ENCODE measurements around the gene C5orf34. TPM values are rescaled to one million over a fixed set of nuclear protein-coding genes. Genes with fewer than 3 reads are reported as not detected.
"Not testable (repeated sequence)": the region's sequence is repeated elsewhere in the genome, so short reads cannot be mapped to it uniquely, and the experiment has no call there.

C5orf34 gene
- polyA plus RNA-seq = 1 to 10 TPM; 1.2 to 1.5 TPM

- Histone ChIP-seq H3K27me3 (ENCODE audit: control insufficient read depth in 1 of 2, insufficient read depth in 2 of 2, low read length in 2 of 2) (no peaks in the 10 kb centered on the region), H3K36me3 (ENCODE audit: control insufficient read depth in 2 of 2, insufficient read depth in 2 of 2, low read length in 1 of 2) (no peaks in the 10 kb centered on the region), H3K4me1 (ENCODE audit: control insufficient read depth in 2 of 2, insufficient read depth in 2 of 2, low read length in 1 of 2) (no peaks in the 10 kb centered on the region), H3K4me3 (ENCODE audit: low read depth in 1 of 2, low read length in 2 of 2) (peak within 1 kb of the TSS; percentile 46 to 71), H3K9me3 (ENCODE audit: control insufficient read depth in 2 of 2, insufficient read depth in 1 of 2, low read depth in 1 of 2, low read length in 1 of 2) (no peaks in the 10 kb centered on the region), H3K27ac (ENCODE audit: low read depth in 2 of 2, low read length in 1 of 2) (peak within 1 kb of the TSS; percentile 91 to 92)
- WGBS, 2 donors = 0% methylated on average over 35 of the region's 35 CpGs
Measured at GRCh38 chr5:43514816-43515677, at the start of gene C5orf34. C5orf34 (minus strand) TSS chr5:43515148; CDS start chr5:43509339, 5,809 bp downstream.

- WGBS, 2 donors = 58 to 64% methylated on average over 5 of the region's 5 CpGs
Measured at GRCh38 chr5:43564289-43564850, 49.4 kb upstream of the C5orf34 start.

DNA sequence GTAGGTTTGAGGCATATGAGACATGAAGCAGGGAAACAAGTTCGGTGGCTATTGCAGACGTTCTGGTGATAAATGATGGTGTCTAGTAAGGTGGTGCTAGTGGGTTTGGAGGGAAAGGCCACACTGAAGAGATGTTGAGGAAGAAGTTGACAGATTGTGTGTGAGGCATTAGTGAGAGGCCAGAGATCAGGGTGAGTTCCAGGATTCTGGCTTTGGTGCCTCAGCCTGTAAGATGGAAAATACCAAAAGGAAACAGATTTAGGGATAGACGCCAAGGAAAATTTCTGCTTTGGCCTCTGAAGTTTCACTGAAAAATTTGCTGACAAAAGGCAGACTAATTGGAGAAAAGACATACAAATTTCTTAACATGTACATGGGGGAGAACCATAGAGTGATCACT, 48.4 kb upstream of the C5orf34 start:
- H3K27ac ChIP-seq (ENCODE audit: low read depth in 2 of 2, low read length in 1 of 2) = peak overlapping the region in 1 of 2 donors; percentile 47

More at GRCh38 chr5:43564289-43564850, 49.4 kb upstream of the C5orf34 start:
- Histone ChIP-seq H3K9me3 (ENCODE audit: control insufficient read depth in 2 of 2, insufficient read depth in 1 of 2, low read depth in 1 of 2, low read length in 1 of 2) (no peaks in the 10 kb centered on the region), H3K4me3 (ENCODE audit: low read depth in 1 of 2, low read length in 2 of 2) (no peak overlapping the region), H3K4me1 (ENCODE audit: control insufficient read depth in 2 of 2, insufficient read depth in 2 of 2, low read length in 1 of 2) (no peaks in the 10 kb centered on the region), H3K27me3 (ENCODE audit: control insufficient read depth in 1 of 2, insufficient read depth in 2 of 2, low read length in 2 of 2) (no peaks in the 10 kb centered on the region), H3K27ac (ENCODE audit: low read depth in 2 of 2, low read length in 1 of 2) (no peak overlapping the region), H3K36me3 (ENCODE audit: control insufficient read depth in 2 of 2, insufficient read depth in 2 of 2, low read length in 1 of 2) (no peaks in the 10 kb centered on the region)

GRCh38 chr5:43561356-43561755, 46.4 kb upstream of the C5orf34 start:
- no peak overlapping the region for H3K4me3 ChIP-seq (ENCODE audit: low read depth in 1 of 2, low read length in 2 of 2)
- H3K27me3 ChIP-seq (ENCODE audit: control insufficient read depth in 1 of 2, insufficient read depth in 2 of 2, low read length in 2 of 2) = no peaks in the 10 kb centered on the region
- no peak overlapping the region for H3K27ac ChIP-seq (ENCODE audit: low read depth in 2 of 2, low read length in 1 of 2)
- no peaks in the 10 kb centered on the region for H3K9me3 ChIP-seq (ENCODE audit: control insufficient read depth in 2 of 2, insufficient read depth in 1 of 2, low read depth in 1 of 2, low read length in 1 of 2)
- H3K36me3 ChIP-seq (ENCODE audit: control insufficient read depth in 2 of 2, insufficient read depth in 2 of 2, low read length in 1 of 2) = no peaks in the 10 kb centered on the region
- H3K4me1 ChIP-seq (ENCODE audit: control insufficient read depth in 2 of 2, insufficient read depth in 2 of 2, low read length in 1 of 2) = no peaks in the 10 kb centered on the region

More for the DNA sequence above, 48.4 kb upstream of the C5orf34 start:
- H3K27me3 ChIP-seq (ENCODE audit: control insufficient read depth in 1 of 2, insufficient read depth in 2 of 2, low read length in 2 of 2) = no peaks in the 10 kb centered on the region
- H3K4me1 ChIP-seq (ENCODE audit: control insufficient read depth in 2 of 2, insufficient read depth in 2 of 2, low read length in 1 of 2) = no peaks in the 10 kb centered on the region
- no peaks in the 10 kb centered on the region for H3K36me3 ChIP-seq (ENCODE audit: control insufficient read depth in 2 of 2, insufficient read depth in 2 of 2, low read length in 1 of 2)
- H3K9me3 ChIP-seq (ENCODE audit: control insufficient read depth in 2 of 2, insufficient read depth in 1 of 2, low read depth in 1 of 2, low read length in 1 of 2) = no peaks in the 10 kb centered on the region
- H3K4me3 ChIP-seq (ENCODE audit: low read depth in 1 of 2, low read length in 2 of 2) = no peak overlapping the region
- WGBS, 2 donors = 43 to 45% methylated on average over 3 of the region's 3 CpGs

GRCh38 chr5:43560128-43560527, 45.2 kb upstream of the C5orf34 start:
- Histone ChIP-seq H3K4me1 (ENCODE audit: control insufficient read depth in 2 of 2, insufficient read depth in 2 of 2, low read length in 1 of 2) (no peaks in the 10 kb centered on the region), H3K27me3 (ENCODE audit: control insufficient read depth in 1 of 2, insufficient read depth in 2 of 2, low read length in 2 of 2) (no peaks in the 10 kb centered on the region), H3K4me3 (ENCODE audit: low read depth in 1 of 2, low read length in 2 of 2) (no peak overlapping the region), H3K9me3 (ENCODE audit: control insufficient read depth in 2 of 2, insufficient read depth in 1 of 2, low read depth in 1 of 2, low read length in 1 of 2) (no peaks in the 10 kb centered on the region), H3K36me3 (ENCODE audit: control insufficient read depth in 2 of 2, insufficient read depth in 2 of 2, low read length in 1 of 2) (no peaks in the 10 kb centered on the region), H3K27ac (ENCODE audit: low read depth in 2 of 2, low read length in 1 of 2) (no peak overlapping the region)
- WGBS, 2 donors = 24 to 50% methylated on average over 2 of the region's 2 CpGs

DNA sequence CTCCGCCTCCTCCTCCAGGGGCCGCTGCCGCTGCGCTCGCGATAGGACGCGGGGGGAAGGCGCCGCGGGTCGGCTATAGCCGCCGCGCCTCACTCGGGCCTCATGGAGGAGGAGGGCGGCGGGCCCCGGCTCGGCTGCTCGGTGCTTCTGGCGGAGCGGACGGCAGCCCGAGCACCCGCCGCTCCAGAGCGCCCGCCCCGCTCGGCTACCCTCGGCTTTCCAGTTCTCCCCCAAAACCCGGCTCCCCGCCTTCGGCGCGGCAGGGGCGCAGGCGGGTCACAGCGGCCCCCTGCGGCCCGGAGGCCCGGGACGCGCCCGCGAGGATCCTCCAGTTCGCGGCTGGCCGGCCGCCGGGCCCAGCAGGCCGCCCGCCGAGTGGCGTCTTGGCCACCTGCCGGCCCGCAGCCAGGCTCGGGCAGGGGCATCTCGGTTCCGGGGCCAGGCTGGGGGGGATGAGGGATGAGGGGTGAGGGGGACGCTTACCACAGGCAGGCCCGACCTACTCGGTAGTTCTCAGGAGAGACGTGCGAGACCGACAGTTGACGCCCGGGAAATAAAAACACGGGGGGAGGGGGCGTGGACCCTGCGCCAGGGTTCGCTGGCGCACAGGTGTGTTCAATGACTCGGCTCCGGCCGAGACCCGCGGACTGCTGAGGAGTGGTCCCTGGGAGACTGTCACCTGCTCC, 42.1 kb upstream of the C5orf34 start, which contains the start of gene PAIP1:
Gene PAIP1 (minus strand): TSS at position 221 of the 686 bp plus-strand sequence. CDS start 231 bp downstream, outside the sequence.
- no peaks in the 10 kb centered on the region for H3K4me1 ChIP-seq (ENCODE audit: control insufficient read depth in 2 of 2, insufficient read depth in 2 of 2, low read length in 1 of 2)
- WGBS, 2 donors = 1% methylated on average over 65 to 79 of the region's 79 CpGs
- H3K36me3 ChIP-seq (ENCODE audit: control insufficient read depth in 2 of 2, insufficient read depth in 2 of 2, low read length in 1 of 2) = no peaks in the 10 kb centered on the region
- peak within 1 kb of the TSS; percentile 82 to 94 for H3K4me3 ChIP-seq (ENCODE audit: low read depth in 1 of 2, low read length in 2 of 2)
- no peaks in the 10 kb centered on the region for H3K9me3 ChIP-seq (ENCODE audit: control insufficient read depth in 2 of 2, insufficient read depth in 1 of 2, low read depth in 1 of 2, low read length in 1 of 2)
- H3K27me3 ChIP-seq (ENCODE audit: control insufficient read depth in 1 of 2, insufficient read depth in 2 of 2, low read length in 2 of 2) = no peaks in the 10 kb centered on the region
- H3K27ac ChIP-seq (ENCODE audit: low read depth in 2 of 2, low read length in 1 of 2) = peak within 1 kb of the TSS; percentile 96 to 99

DNA sequence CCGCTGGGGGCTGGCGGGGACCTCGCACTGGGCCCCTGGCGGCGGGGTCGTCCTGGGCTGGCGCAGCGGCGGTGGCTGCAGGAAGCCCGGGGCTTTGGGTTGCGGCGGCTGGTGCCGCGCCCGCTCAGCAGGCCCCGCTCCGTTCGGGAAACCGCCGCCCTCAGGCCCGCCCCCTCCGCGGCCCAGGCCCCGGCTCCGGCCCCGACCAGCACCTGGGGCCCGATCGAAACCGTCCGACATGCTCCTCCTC, 41.6 kb upstream of the C5orf34 start:
- 1 to 3% methylated on average over 9 to 30 of the region's 30 CpGs for WGBS, 2 donors
- Histone ChIP-seq H3K4me3 (ENCODE audit: low read depth in 1 of 2, low read length in 2 of 2) (peak overlapping the region; percentile 82 to 94), H3K27ac (ENCODE audit: low read depth in 2 of 2, low read length in 1 of 2) (peak overlapping the region; percentile 96 to 99)
- not testable (repeated sequence) for H3K4me1 ChIP-seq (ENCODE audit: control insufficient read depth in 2 of 2, insufficient read depth in 2 of 2, low read length in 1 of 2); H3K9me3 ChIP-seq (ENCODE audit: control insufficient read depth in 2 of 2, insufficient read depth in 1 of 2, low read depth in 1 of 2, low read length in 1 of 2); H3K36me3 ChIP-seq (ENCODE audit: control insufficient read depth in 2 of 2, insufficient read depth in 2 of 2, low read length in 1 of 2); H3K27me3 ChIP-seq (ENCODE audit: control insufficient read depth in 1 of 2, insufficient read depth in 2 of 2, low read length in 2 of 2)

DNA sequence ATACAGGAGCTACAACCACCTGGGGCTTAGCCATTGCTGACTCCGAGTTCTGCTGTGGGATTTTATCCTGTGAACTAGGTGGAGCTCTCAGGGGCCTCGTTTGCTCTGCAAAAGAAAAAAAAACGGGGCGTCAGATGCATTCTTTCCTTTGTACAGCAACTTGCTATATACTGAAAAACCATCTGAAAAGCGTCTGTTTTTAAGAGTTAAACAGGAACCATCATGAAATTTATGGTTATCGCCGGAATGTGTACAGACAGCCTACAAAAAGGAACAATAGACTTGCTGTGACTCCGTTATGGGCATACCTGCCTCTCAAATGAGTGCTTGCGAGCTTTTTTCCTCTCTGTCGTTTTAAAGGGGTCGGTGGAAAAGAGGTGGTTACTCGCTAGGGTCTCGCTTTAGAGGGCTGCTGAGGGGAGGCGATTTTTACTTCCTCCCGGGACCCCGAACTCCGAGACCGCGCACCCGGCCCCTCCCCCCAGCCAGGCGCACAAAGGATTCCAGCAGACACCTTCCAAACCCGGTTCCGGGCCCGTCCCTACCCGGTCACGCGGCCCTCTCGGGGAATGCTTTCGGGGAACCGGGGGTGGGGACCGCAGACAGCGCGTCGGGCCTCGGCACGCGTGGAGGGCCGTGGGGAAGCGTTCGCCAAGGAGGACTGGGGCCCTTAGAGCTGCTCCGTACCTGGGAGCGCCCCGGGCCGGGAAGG, 41.1 kb upstream of the C5orf34 start:
- H3K27ac ChIP-seq (ENCODE audit: low read depth in 2 of 2, low read length in 1 of 2) = peak overlapping the region; percentile 96 to 99
- WGBS, 2 donors = 0% methylated on average over 44 of the region's 44 CpGs

DNA sequence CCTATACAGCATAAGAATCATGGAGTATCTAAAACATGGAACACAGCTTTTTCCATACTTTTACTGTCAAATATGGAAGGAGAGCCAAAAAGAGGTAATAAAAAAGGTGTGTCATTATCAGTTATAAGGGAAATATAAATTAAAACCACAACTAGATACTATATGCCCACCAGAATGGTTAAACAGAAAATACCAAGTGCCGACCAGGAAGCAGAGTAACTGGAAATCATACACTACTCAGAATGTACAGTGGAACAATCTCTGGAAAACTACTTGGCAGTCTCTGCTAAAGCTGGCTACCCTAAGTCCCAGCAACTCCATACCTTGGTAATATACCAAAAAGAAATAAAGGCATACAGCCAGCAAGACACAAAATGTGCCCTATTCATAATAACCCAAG, 39.5 kb upstream of the C5orf34 start:
- Histone ChIP-seq H3K36me3 (ENCODE audit: control insufficient read depth in 2 of 2, insufficient read depth in 2 of 2, low read length in 1 of 2) (no peaks in the 10 kb centered on the region), H3K4me3 (ENCODE audit: low read depth in 1 of 2, low read length in 2 of 2) (no peak overlapping the region), H3K4me1 (ENCODE audit: control insufficient read depth in 2 of 2, insufficient read depth in 2 of 2, low read length in 1 of 2) (no peaks in the 10 kb centered on the region), H3K9me3 (ENCODE audit: control insufficient read depth in 2 of 2, insufficient read depth in 1 of 2, low read depth in 1 of 2, low read length in 1 of 2) (no peaks in the 10 kb centered on the region), H3K27ac (ENCODE audit: low read depth in 2 of 2, low read length in 1 of 2) (no peak overlapping the region), H3K27me3 (ENCODE audit: control insufficient read depth in 1 of 2, insufficient read depth in 2 of 2, low read length in 2 of 2) (no peaks in the 10 kb centered on the region)
- WGBS, 2 donors = 79 to 91% methylated on average over 1 of the region's 1 CpG

More for the DNA sequence above, 41.1 kb upstream of the C5orf34 start:
- Histone ChIP-seq H3K4me1 (ENCODE audit: control insufficient read depth in 2 of 2, insufficient read depth in 2 of 2, low read length in 1 of 2) (no peaks in the 10 kb centered on the region), H3K36me3 (ENCODE audit: control insufficient read depth in 2 of 2, insufficient read depth in 2 of 2, low read length in 1 of 2) (no peaks in the 10 kb centered on the region), H3K9me3 (ENCODE audit: control insufficient read depth in 2 of 2, insufficient read depth in 1 of 2, low read depth in 1 of 2, low read length in 1 of 2) (no peaks in the 10 kb centered on the region), H3K4me3 (ENCODE audit: low read depth in 1 of 2, low read length in 2 of 2) (peak overlapping the region; percentile 82 to 94), H3K27me3 (ENCODE audit: control insufficient read depth in 1 of 2, insufficient read depth in 2 of 2, low read length in 2 of 2) (no peaks in the 10 kb centered on the region)
